Measurements from ENCODE around the gene RET. TPM values are rescaled to one million over a fixed set of nuclear protein-coding genes. Genes with fewer than 3 reads are reported as not detected.

Gene RET
- total RNA-seq, result 0.08 and 3.9 TPM in 2 replicates

GRCh38 chr10:43076876-43077420 lies at the start of gene RET:
Gene RET (plus strand): TSS chr10:43077069. CDS start chr10:43077259, 190 bp downstream.

GRCh38 chr10:43138021-43138756 lies 61.3 kb downstream of the RET start, which contains the start of gene CSGALNACT2:
Gene CSGALNACT2 (plus strand): TSS chr10:43138445. CDS start chr10:43155150, 16,705 bp downstream.

Other genes with a start within 250 kb of the RET start
- 16.0 and 21.9 TPM in 2 replicates for gene CSGALNACT2, start 61.4 kb downstream of the RET start, total RNA-seq
- 1.4 and 4.4 TPM in 2 replicates for gene RASGEF1A, start 190.0 kb downstream of the RET start, total RNA-seq

All from epithelial cell of alveolus of lung (primary cell).